KOPT-K1 (cell line): ENCODE data around the gene ZNF735.
"Not testable (repeated sequence)": the region's sequence is repeated elsewhere in the genome, so short reads cannot be mapped to it uniquely, and the experiment has no call there.

ENCODE experiments used
- H3K27ac ChIP-seq: fragments of 200-600 bp; sonication (generic); 2 replicates; pipeline ENCODE4 v1.5.1; 2016; ENCODE audit warnings: antibody characterized with exemption, mild to moderate bottlenecking, low read depth, low read length; ENCODE audit not compliant: poor library complexity, severe bottlenecking
- H3K36me3 ChIP-seq: fragments of 200-600 bp; sonication (generic); 2 replicates; pipeline ENCODE4 v1.5.1; 2017; ENCODE audit warnings: antibody characterized with exemption, mild to moderate bottlenecking, low read length, moderate library complexity; ENCODE audit not compliant: insufficient read depth
- H3K9me3 ChIP-seq: fragments of 200-600 bp; sonication (generic); 2 replicates; pipeline ENCODE4 v1.5.1; 2017; ENCODE audit warnings: antibody characterized with exemption, low read length, mild to moderate bottlenecking; ENCODE audit not compliant: insufficient read depth, poor library complexity, severe bottlenecking

Gene ZNF735

GRCh38 chr7:64228174-64228573 is 21.2 kb downstream of the ZNF735 start, which contains the start of gene ZNF679:
Gene ZNF679, plus strand, starts transcription at chr7:64228474. Its CDS starts 20,644 bp downstream, at chr7:64249118.
- H3K27ac ChIP-seq, H3K36me3 ChIP-seq: not testable (repeated sequence)
- peaks cover 33% of the 10 kb centered on the region for H3K9me3 ChIP-seq

GRCh38 chr7:64266341-64266919 is 59.4 kb downstream of the ZNF735 start:
- peaks cover 36% of the 10 kb centered on the region for H3K9me3 ChIP-seq
- H3K27ac ChIP-seq, result no peak overlapping the region
- no peaks in the 10 kb centered on the region for H3K36me3 ChIP-seq
